Dedifferentiated amniotic fluid mesenchymal stem cell (primary cell): ENCODE data around the gene SPACDR.

Experiments used
- DNase-seq: peaks from one replicate; pipeline ENCODE4 v3.0.0-alpha.2; 2016; ENCODE audit errors: extremely low spot score

The SPACDR gene

GRCh38 chr7:100434297-100435144 is 29.5 kb downstream of the SPACDR start:
- DNase-seq: no peak

DNA sequence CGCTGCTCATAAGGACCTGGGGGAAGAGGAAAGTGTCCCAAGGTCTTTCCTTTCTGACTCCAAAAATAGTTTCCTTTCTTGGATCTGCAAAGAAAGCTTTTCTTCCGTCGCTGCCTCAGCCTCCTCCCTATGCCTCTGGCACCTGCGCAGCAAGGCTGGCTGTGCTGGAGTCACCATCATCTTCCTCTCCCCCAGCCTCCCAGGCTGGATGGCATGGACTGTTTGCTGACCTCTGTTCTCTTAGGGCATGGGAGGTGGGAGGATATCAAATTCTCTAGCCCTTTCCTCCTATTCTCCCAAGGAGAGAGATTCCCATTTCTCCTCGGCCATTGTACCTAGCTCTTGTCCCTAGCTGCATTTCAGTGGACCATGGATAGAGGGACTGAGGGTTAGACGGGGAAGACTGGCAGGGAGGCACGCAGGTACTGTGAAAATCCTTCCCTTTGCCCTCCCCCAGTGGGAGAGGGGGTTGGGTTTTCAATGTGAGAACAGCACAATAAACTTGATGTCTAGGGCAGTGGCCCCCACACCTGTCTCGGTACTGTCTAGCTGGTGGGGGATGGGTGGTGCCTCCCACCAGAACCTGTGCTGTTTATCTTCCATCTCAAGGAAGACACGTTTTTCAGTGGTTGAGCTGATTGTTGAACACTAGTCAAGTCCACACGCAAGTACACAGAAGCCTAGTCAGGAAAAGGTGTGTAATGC is 30.3 kb downstream of the SPACDR start:
- no peak for DNase-seq

DNA sequence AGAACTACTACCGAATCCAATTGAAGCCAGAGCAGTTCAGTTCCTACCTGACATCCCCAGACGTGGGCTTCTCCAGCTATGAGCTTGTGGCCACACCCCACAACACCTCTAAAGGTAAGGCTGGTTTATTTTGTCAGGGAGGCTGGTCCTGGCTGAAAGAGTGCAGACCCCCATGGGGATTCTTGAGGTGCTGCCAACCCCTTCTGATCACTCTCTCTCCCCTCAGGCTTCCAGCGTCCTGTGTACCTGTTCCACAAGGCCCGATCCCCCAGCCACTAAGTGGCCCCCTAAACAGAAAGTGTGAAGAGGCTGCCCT is 30.8 kb downstream of the SPACDR start:
- DNase-seq: no peak

GRCh38 chr7:100432621-100433275 is 31.3 kb downstream of the SPACDR start:
- no peak for DNase-seq

DNA sequence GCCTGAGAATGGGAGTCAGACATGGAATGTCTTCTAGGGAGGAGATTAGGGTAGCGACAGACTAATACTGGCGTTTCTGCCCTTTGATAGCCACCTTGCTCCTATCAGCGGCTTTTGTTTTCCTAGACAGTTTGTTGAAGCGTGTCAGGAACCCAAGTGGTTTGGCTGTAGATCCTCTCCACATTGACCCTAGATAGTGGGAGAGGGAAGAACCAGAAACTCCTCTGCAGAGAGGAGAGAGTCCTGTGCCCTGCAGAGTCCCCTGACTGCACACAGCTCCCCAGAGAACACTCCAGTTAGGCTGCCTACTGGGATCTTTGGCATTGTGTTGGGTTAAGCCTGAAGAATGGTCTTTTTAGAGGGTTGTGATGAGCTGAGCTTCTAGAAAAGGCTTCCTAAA is 32.0 kb downstream of the SPACDR start:
- DNase-seq: no peak

GRCh38 chr7:100431286-100431735 is 32.7 kb downstream of the SPACDR start:
- DNase-seq: no peak

DNA sequence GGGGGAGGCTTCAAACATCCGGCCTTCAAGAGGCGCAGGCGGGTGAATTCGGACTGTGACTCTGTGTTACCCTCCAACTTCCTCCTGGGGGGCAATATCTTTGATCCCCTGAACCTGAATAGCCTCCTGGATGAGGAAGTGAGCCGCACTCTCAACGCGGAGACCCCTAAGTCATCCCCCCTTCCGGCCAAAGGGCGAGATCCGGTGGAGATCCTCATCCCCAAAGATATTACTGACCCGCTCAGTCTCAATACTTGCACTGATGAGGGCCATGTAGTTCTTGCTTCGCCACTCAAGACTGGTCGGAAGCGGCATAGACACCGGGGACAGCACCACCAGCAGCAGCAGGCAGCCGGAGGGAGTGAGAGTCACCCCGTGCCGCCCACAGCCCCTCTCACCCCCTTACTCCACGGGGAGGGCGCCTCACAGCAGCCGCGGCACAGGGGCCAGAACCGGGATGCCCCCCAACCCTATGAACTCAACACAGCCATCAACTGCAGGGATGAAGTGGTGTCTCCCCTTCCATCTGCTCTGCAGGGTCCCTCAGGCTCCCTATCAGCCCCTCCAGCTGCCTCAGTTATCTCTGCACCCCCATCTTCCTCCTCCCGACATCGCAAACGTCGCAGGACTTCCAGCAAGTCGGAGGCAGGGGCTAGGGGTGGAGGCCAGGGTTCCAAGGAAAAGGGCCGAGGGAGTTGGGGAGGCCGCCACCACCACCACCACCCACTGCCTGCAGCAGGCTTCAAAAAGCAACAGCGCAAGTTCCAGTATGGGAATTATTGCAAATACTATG is 33.4 kb downstream of the SPACDR start:
- DNase-seq: no peak

GRCh38 chr7:100429637-100430492 is 34.2 kb downstream of the SPACDR start, which contains the start of gene MEPCE:
MEPCE (plus strand) TSS chr7:100429831; CDS start chr7:100430019, 188 bp downstream.
- DNase-seq: peak; percentile 98

GRCh38 chr7:100428967-100429636 is 35.0 kb downstream of the SPACDR start:
- peak; percentile 100 for DNase-seq

DNA sequence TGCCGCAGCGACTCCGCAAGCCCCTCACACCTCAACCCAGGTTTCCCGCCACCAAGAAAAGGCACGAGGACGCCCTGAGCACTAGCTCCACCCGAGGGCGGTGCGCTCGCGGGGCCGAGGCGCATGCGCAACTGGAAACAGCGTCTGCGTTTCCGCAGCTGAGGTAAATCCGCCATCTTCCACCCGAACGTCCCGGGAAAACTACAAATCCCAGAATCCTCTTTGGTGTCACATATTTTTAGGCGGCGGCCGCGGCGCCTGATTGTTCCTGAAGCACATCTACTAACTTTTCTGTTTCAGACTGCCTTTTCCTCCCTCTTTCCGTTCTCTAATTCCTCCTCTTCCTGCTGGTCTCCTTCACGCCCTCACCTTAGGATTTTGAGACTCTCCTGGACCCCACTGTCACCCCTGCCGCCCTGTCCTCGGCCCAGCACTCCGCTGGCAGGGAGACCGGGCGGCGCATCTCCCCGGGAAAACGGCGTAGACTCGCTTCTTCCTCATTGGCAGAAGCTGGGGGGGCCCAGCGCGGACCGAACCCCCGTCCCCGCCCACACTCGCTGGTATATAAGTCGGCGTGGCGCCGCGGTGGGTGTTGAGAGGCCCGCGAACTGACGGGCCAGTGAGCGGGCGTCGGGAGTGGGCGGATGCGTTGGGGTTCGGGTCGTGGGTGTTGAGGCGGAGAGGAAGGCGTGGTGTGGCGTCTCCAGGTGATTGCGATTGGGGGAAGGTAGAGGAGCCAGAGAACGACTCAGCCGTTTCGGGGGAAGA is 35.7 kb downstream of the SPACDR start, which contains the start of gene ZCWPW1:
Gene ZCWPW1, minus strand, starts transcription at position 505 of the 768 bp plus-strand sequence. CDS start 8,054 bp downstream, outside the sequence.
- peak; percentile 97 for DNase-seq

GRCh38 chr7:100427762-100428198 is 36.3 kb downstream of the SPACDR start:
- no peak for DNase-seq

GRCh38 chr7:100426516-100426915 is 37.5 kb downstream of the SPACDR start:
- DNase-seq: no peak

- no peak for DNase-seq
Measured at GRCh38 chr7:100425347-100425746, 38.7 kb downstream of the SPACDR start.

- DNase-seq: no peak
Measured at GRCh38 chr7:100423315-100423714, 40.7 kb downstream of the SPACDR start.

- no peak for DNase-seq
Measured at GRCh38 chr7:100419660-100420226, 44.3 kb downstream of the SPACDR start.

- DNase-seq: no peak
Measured at GRCh38 chr7:100418930-100419659, 45.0 kb downstream of the SPACDR start.

DNA sequence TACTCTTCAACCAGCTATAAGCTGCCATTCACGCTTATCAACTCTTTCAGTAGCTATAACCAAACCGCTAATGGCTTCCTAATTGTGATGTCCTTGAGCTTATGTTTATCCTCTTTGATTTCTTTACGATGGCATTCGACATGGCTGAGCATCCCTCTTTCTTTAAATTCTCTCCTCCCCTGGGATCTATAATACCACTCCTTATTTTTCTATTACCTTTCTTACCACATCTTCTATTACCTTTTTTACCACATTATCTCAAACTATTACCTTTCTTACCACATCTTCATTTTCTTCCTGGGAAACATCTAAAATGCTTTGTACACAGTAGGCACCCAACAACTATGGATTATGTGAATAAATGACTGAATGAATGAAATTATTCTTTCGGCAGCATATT is 48.6 kb downstream of the SPACDR start:
- no peak for DNase-seq

GRCh38 chr7:100413889-100414288 is 50.2 kb downstream of the SPACDR start:
- no peak for DNase-seq
